IPS DF 6.9 (cell line): Measurements from ENCODE around the gene MAPKAP1.

Experiments used
- DNase-seq: peaks from one replicate; pipeline ENCODE4 v3.0.0-alpha.2; 2013; ENCODE audit warnings: low read depth, low spot score
- H3K27ac ChIP-seq: one replicate; pipeline ENCODE4 v1.5.1; 2013; ENCODE audit warnings: low read length, control low read depth
- H3K27me3 ChIP-seq: 2 replicates; pipeline ENCODE4 v1.6.1; 2013; ENCODE audit warnings: mild to moderate bottlenecking, low read length; ENCODE audit not compliant: control insufficient read depth, insufficient read depth
- H3K36me3 ChIP-seq: 2 replicates; pipeline ENCODE4 v1.6.1; 2013; ENCODE audit warnings: low read length; ENCODE audit not compliant: control insufficient read depth, insufficient read depth
- H3K4me1 ChIP-seq: 2 replicates; pipeline ENCODE4 v1.6.1; 2013; ENCODE audit warnings: low read length; ENCODE audit not compliant: control insufficient read depth, insufficient read depth
- H3K4me3 ChIP-seq: 2 replicates; pipeline ENCODE4 v1.5.1; 2013; ENCODE audit warnings: mild to moderate bottlenecking, low read length
- H3K9me3 ChIP-seq: 2 replicates; pipeline ENCODE4 v1.6.1; 2013; ENCODE audit warnings: low read length, inconsistent platforms; ENCODE audit not compliant: control insufficient read depth, insufficient read depth
- WGBS: extraction: QIAGEN DNeasy Blood & Tissue Kit; methylation state at CpG from one replicate; pipeline ENCODE4 v1.1.7; 2013; ENCODE audit warnings: mixed read lengths, missing lambda C conversion rate; ENCODE audit not compliant: insufficient read length, insufficient coverage; 5-methylcytosine and 5-hydroxymethylcytosine counted together

MAPKAP1 gene

GRCh38 chr9:125540497-125540896 lies 166.5 kb downstream of the MAPKAP1 start:
- H3K36me3 ChIP-seq = no peaks in the 10 kb centered on the region

DNA sequence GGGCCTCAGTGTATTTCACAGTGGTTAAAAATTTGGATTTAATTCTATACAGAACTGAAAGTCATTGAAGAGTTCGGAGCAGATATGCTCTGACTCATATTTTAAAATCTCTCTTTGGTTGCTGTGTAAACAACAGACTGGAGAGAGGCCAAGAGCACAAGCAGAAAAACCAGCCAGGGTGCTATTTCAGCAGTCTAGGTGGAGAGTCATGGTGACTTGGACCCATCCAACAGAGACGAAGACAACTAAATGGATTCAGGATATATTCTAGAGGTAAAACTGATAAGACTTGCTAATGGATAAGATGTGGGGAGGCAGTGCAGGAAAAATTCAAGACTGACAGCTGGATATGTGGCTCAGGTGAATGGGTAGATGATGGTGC lies 168.9 kb downstream of the MAPKAP1 start:
- H3K27ac ChIP-seq = no peak overlapping the region

More at GRCh38 chr9:125540497-125540896, 166.5 kb downstream of the MAPKAP1 start:
- Histone ChIP-seq H3K9me3 (no peaks in the 10 kb centered on the region), H3K4me3 (no peak overlapping the region), H3K27ac (no peak overlapping the region), H3K27me3 (no peaks in the 10 kb centered on the region), H3K4me1 (no peaks in the 10 kb centered on the region)
- no CpG with 5 or more reads among the region's 3 CpGs for WGBS
- no peak for DNase-seq

GRCh38 chr9:125537442-125538091 lies 169.4 kb downstream of the MAPKAP1 start:
- WGBS = no CpG with 5 or more reads among the region's 2 CpGs
- no peak for DNase-seq
- Histone ChIP-seq H3K36me3 (no peaks in the 10 kb centered on the region), H3K27ac (no peak overlapping the region), H3K4me1 (no peaks in the 10 kb centered on the region), H3K27me3 (no peaks in the 10 kb centered on the region), H3K4me3 (no peak overlapping the region), H3K9me3 (no peaks in the 10 kb centered on the region)

More for the DNA sequence above, 168.9 kb downstream of the MAPKAP1 start:
- H3K4me1 ChIP-seq = no peaks in the 10 kb centered on the region
- no peaks in the 10 kb centered on the region for H3K36me3 ChIP-seq
- H3K4me3 ChIP-seq = no peak overlapping the region
- no peaks in the 10 kb centered on the region for H3K9me3 ChIP-seq
- no peaks in the 10 kb centered on the region for H3K27me3 ChIP-seq
- no peak for DNase-seq
- WGBS = no CpG with 5 or more reads among the region's 2 CpGs

DNA sequence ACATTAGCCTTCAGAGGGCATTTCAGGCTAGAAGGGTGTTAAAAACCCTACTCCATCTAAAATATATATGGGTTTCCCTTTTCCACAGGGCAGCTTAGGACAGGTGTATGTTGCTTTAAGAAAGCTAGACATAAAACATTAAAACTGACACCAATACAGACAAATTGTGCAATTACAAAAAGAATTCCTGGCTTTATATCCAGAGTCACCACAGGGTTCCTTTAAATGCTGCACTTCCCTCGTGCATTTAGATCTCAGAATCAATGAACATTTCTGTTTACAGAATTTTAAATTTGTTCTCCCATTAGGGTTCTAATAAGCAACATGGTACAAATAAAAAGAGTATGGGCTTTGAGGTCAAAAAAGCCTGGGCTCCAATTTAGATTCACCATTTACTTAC lies 170.2 kb downstream of the MAPKAP1 start:
- H3K4me1 ChIP-seq = no peaks in the 10 kb centered on the region
- WGBS = no CpG with 5 or more reads among the region's 1 CpG
- no peaks in the 10 kb centered on the region for H3K9me3 ChIP-seq
- H3K36me3 ChIP-seq = no peaks in the 10 kb centered on the region
- H3K27ac ChIP-seq = no peak overlapping the region
- DNase-seq = no peak
- H3K4me3 ChIP-seq = no peak overlapping the region
- H3K27me3 ChIP-seq = no peaks in the 10 kb centered on the region

DNA sequence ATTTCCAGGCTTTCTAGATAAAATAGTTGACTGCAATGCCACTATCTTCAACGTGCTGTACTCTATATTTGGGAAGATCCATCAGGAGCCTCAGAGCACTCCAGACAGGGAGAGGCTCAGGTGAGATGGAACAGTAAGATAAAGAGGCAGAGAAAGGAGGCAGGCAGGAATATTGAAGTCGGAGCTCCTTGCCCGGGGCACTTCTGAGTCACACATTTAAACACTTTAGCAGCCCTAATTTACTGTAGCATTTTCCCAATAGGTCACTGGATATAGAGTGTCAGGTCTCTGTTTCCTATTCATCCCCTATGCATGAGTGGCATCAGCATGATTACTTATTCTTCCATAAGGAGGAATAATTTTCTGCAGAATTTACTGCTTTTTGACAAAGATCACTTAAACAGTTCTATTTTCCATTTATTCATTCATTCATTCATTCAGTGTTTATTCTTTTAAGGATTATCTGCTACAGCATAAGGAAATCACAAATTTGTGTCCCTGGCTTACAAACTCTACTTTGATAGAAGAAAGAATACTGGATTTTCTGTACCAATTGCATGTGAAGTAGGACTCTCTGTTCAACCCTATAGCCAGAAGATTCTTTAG lies 170.7 kb downstream of the MAPKAP1 start:
- no CpG with 5 or more reads among the region's 3 CpGs for WGBS
- no peak overlapping the region for H3K27ac ChIP-seq
- no peak for DNase-seq
- no peak overlapping the region for H3K4me3 ChIP-seq
- no peaks in the 10 kb centered on the region for H3K4me1 ChIP-seq
- H3K9me3 ChIP-seq = no peaks in the 10 kb centered on the region
- no peaks in the 10 kb centered on the region for H3K36me3 ChIP-seq
- no peaks in the 10 kb centered on the region for H3K27me3 ChIP-seq

GRCh38 chr9:125534971-125535701 lies 171.9 kb downstream of the MAPKAP1 start:
- Histone ChIP-seq H3K36me3 (no peaks in the 10 kb centered on the region), H3K27ac (no peak overlapping the region), H3K9me3 (no peaks in the 10 kb centered on the region), H3K4me3 (no peak overlapping the region), H3K27me3 (no peaks in the 10 kb centered on the region), H3K4me1 (no peaks in the 10 kb centered on the region)
- no peak for DNase-seq
- no CpG with 5 or more reads among the region's 4 CpGs for WGBS

GRCh38 chr9:125532812-125533594 lies 174.0 kb downstream of the MAPKAP1 start:
- DNase-seq = no peak
- H3K27me3 ChIP-seq = no peaks in the 10 kb centered on the region
- 0 out of 2 replicates have a peak, but pooled peaks cover 1% of the 10 kb centered on the region for H3K4me1 ChIP-seq
- H3K4me3 ChIP-seq = no peak overlapping the region
- no CpG with 5 or more reads among the region's 10 CpGs for WGBS
- no peaks in the 10 kb centered on the region for H3K36me3 ChIP-seq
- no peaks in the 10 kb centered on the region for H3K9me3 ChIP-seq
- no peak overlapping the region for H3K27ac ChIP-seq

DNA sequence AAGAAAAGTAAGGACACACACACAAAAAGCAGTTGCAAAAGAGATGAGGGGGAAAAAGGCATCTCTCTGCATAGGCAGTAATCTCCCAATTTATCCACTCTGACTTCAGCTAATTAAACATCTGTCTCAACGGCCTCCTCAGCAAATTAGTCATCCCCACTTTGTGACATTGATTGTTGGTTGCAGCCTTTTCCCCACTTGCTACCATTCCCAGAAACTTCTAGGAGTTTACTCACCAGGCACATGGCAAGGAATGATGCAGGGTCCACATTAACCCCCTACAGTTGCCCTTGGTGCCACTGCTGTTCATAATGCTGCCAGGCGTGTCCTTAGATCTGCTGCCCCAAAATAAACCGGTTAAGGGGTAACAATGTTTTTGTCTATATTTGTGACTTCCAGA lies 174.6 kb downstream of the MAPKAP1 start:
- H3K36me3 ChIP-seq = no peaks in the 10 kb centered on the region
- no peak overlapping the region for H3K4me3 ChIP-seq
- H3K27me3 ChIP-seq = no peaks in the 10 kb centered on the region
- WGBS = no CpG with 5 or more reads among the region's 3 CpGs
- peaks cover 3% of the 10 kb centered on the region; the same call in 1 of the 2 replicates for H3K4me1 ChIP-seq
- H3K9me3 ChIP-seq = no peaks in the 10 kb centered on the region
- no peak overlapping the region for H3K27ac ChIP-seq
- DNase-seq = no peak

DNA sequence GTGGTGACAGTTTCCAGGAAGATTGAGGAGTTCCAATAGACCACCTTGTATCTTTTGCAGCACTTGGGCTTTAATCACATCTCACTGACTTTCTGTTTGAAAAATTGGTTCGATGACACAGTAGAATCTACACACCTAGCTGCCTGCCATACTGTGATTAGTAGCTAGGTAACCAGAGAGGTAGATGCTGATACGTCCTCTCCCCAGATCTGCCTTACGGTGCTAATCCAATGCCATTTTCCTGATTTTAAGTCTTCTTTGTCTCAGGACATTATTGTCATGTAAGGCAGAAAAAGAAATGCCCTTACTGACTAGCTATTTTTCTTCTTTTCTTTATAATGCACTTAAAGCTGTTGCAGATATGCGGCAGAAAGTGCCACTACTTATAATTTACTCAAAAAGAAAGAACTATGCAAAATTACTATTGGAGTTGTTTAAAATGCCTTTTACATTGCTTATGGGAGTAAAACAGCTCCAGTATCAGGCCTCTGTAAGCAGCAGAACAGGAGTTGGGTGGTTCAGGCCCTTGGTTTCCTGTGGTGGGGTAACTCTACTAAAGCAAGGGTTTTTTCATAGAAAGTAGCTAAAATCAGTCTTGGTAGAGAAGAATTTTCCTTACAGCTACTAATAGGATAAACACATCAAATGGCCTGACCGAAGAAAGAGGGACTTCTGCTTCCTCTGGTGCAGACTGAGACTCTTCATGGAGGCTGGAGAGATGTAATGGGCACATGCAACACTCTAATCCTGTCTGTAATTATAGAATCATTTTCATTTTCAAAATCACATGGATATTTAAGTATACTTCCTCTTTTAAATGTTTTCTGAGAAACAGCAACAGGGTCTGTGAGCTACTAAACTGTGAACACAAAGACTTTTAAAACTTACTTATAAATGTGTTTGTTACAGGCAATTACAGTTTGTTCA lies 177.2 kb downstream of the MAPKAP1 start:
- H3K4me1 ChIP-seq = peaks cover 3% of the 10 kb centered on the region; the same call in 1 of the 2 replicates
- no peak overlapping the region for H3K4me3 ChIP-seq
- no CpG with 5 or more reads among the region's 5 CpGs for WGBS
- H3K27me3 ChIP-seq = no peaks in the 10 kb centered on the region
- no peak overlapping the region for H3K27ac ChIP-seq
- DNase-seq = no peak
- H3K9me3 ChIP-seq = no peaks in the 10 kb centered on the region
- H3K36me3 ChIP-seq = no peaks in the 10 kb centered on the region
